ENCODE measurements around the gene CSNK2A2.

CSNK2A2 gene

GRCh38 chr16:58198803-58199411 is 1.0 kb upstream of the CSNK2A2 start:
- DNase-seq (ENCODE audit: low read depth) = no peak

- no peak for DNase-seq (ENCODE audit: low read depth)
These were observed 443 bp downstream of the CSNK2A2 start for GRCh38 chr16:58197314-58198012.

- DNase-seq (ENCODE audit: low read depth) = no peak
These were observed 1.0 kb downstream of the CSNK2A2 start for GRCh38 chr16:58196898-58197313.

GRCh38 chr16:58195771-58196170 is 2.1 kb downstream of the CSNK2A2 start:
- no peak for DNase-seq (ENCODE audit: low read depth)

GRCh38 chr16:58195344-58195743 is 2.6 kb downstream of the CSNK2A2 start:
- no peak for DNase-seq (ENCODE audit: low read depth)

GRCh38 chr16:58194790-58195189 is 3.1 kb downstream of the CSNK2A2 start:
- no peak for DNase-seq (ENCODE audit: low read depth)

GRCh38 chr16:58187665-58188421 is 10.1 kb downstream of the CSNK2A2 start:
- DNase-seq (ENCODE audit: low read depth) = no peak

- DNase-seq (ENCODE audit: low read depth) = no peak
These were observed 10.8 kb downstream of the CSNK2A2 start for GRCh38 chr16:58187092-58187491.

GRCh38 chr16:58186176-58186944 is 11.5 kb downstream of the CSNK2A2 start:
- DNase-seq (ENCODE audit: low read depth) = no peak

GRCh38 chr16:58177353-58177710 is 20.6 kb downstream of the CSNK2A2 start:
- no peak for DNase-seq (ENCODE audit: low read depth)

- DNase-seq (ENCODE audit: low read depth) = no peak
These were observed 21.1 kb downstream of the CSNK2A2 start for GRCh38 chr16:58176608-58177352.

GRCh38 chr16:58170223-58170622 is 27.7 kb downstream of the CSNK2A2 start:
- no peak for DNase-seq (ENCODE audit: low read depth)

GRCh38 chr16:58160855-58161254 is 37.1 kb downstream of the CSNK2A2 start:
- DNase-seq (ENCODE audit: low read depth) = no peak

GRCh38 chr16:58158725-58159124 is 39.2 kb downstream of the CSNK2A2 start:
- no peak for DNase-seq (ENCODE audit: low read depth)

GRCh38 chr16:58157951-58158540 is 39.9 kb downstream of the CSNK2A2 start:
- no peak for DNase-seq (ENCODE audit: low read depth)

GRCh38 chr16:58157239-58157638 is 40.7 kb downstream of the CSNK2A2 start:
- DNase-seq (ENCODE audit: low read depth) = no peak

- DNase-seq (ENCODE audit: low read depth) = no peak
These were observed 42.1 kb downstream of the CSNK2A2 start for GRCh38 chr16:58155839-58156238.

GRCh38 chr16:58154345-58154744 is 43.6 kb downstream of the CSNK2A2 start:
- DNase-seq (ENCODE audit: low read depth) = no peak

- peak; percentile 45 for DNase-seq (ENCODE audit: low read depth)
These were observed 45.5 kb downstream of the CSNK2A2 start for GRCh38 chr16:58152246-58152868.

- no peak for DNase-seq (ENCODE audit: low read depth)
These were observed 49.4 kb downstream of the CSNK2A2 start for GRCh38 chr16:58148526-58148925.

GRCh38 chr16:58148099-58148498 is 49.8 kb downstream of the CSNK2A2 start:
- no peak for DNase-seq (ENCODE audit: low read depth)

Data from HS-27A (cell line).